ENCODE results near the gene RAB10.

DNA sequence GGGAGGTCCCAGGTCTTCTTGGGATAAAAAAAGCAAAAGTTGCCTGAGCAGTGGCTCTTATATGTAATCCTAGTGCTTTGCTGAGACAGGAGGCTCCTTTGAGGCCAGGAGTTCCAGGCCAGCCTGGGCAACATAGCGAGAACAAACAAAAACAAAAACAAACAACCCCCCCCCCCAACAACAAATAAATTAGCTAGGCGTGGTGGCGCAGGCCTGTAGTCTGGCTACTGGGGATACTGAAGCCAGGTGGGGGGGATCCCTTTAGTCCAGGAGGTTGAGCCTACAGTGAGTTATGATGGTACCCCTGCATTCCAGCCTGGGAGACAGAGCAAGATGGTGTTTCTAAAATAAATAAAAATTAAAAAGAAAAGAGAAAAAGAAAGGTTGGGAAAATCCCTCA is 144.4 kb downstream of the RAB10 start:
- TF ChIP-seq, protein P1, sequence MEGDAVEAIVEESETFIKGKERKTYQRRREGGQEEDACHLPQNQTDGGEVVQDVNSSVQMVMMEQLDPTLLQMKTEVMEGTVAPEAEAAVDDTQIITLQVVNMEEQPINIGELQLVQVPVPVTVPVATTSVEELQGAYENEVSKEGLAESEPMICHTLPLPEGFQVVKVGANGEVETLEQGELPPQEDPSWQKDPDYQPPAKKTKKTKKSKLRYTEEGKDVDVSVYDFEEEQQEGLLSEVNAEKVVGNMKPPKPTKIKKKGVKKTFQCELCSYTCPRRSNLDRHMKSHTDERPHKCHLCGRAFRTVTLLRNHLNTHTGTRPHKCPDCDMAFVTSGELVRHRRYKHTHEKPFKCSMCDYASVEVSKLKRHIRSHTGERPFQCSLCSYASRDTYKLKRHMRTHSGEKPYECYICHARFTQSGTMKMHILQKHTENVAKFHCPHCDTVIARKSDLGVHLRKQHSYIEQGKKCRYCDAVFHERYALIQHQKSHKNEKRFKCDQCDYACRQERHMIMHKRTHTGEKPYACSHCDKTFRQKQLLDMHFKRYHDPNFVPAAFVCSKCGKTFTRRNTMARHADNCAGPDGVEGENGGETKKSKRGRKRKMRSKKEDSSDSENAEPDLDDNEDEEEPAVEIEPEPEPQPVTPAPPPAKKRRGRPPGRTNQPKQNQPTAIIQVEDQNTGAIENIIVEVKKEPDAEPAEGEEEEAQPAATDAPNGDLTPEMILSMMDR (IDR thresholded peaks at IDR 0.05): no peak
- TF ChIP-seq POLR2AphosphoS5 (IDR thresholded peaks at IDR 0.05): no peak

All from prostate gland (tissue), 2 donors.